GM19455 (cell line): ENCODE measurements around the gene ATAD3B.
"Not testable (repeated sequence)": the region's sequence is repeated elsewhere in the genome, so short reads cannot be mapped to it uniquely, and the experiment has no call there.

Experiments used
- ATAC-seq: cut with Tn5 transposase; IDR thresholded peaks from one replicate; pipeline ENCODE4 v1.9.1; 2021; ENCODE audit not compliant: unreplicated experiment

ATAD3B gene

GRCh38 chr1:1432951-1433803, 38.4 kb upstream of the ATAD3B start:
- ATAC-seq: no peak

- ATAC-seq: no peak
Measured at GRCh38 chr1:1433804-1434130, 37.8 kb upstream of the ATAD3B start.

GRCh38 chr1:1434131-1434823, 37.3 kb upstream of the ATAD3B start:
- ATAC-seq: no peak

GRCh38 chr1:1434824-1435105, 36.8 kb upstream of the ATAD3B start:
- no peak for ATAC-seq

- no peak for ATAC-seq
Measured at GRCh38 chr1:1435106-1435903, 36.3 kb upstream of the ATAD3B start, which contains the start of gene VWA1. TSS of gene VWA1 (plus strand) at chr1:1435690. CDS start at chr1:1435749, 59 bp downstream.

GRCh38 chr1:1435911-1436629, 35.5 kb upstream of the ATAD3B start:
- no peak for ATAC-seq

- ATAC-seq: no peak
Measured at GRCh38 chr1:1436630-1437032, 34.9 kb upstream of the ATAD3B start.

- ATAC-seq: no peak
Measured at GRCh38 chr1:1437033-1437903, 34.3 kb upstream of the ATAD3B start.

GRCh38 chr1:1437904-1438376, 33.6 kb upstream of the ATAD3B start:
- no peak for ATAC-seq

- ATAC-seq: no peak
Measured at GRCh38 chr1:1438531-1439381, 32.8 kb upstream of the ATAD3B start.

GRCh38 chr1:1439546-1440261, 31.9 kb upstream of the ATAD3B start:
- no peak for ATAC-seq

GRCh38 chr1:1440262-1441001, 31.1 kb upstream of the ATAD3B start:
- ATAC-seq: no peak

- no peak for ATAC-seq
Measured at GRCh38 chr1:1441002-1441888, 30.3 kb upstream of the ATAD3B start.

- ATAC-seq: no peak
Measured at GRCh38 chr1:1442069-1442770, 29.3 kb upstream of the ATAD3B start.

- ATAC-seq: not testable (repeated sequence)
Measured at GRCh38 chr1:1446631-1447030, 24.9 kb upstream of the ATAD3B start.

GRCh38 chr1:1449099-1449739, 22.3 kb upstream of the ATAD3B start, which contains the start of gene ATAD3C:
TSS of gene ATAD3C (plus strand) at chr1:1449689. CDS start at chr1:1450684, 995 bp downstream.
- ATAC-seq: no peak
